AG09319 (cell line): ENCODE results near the gene ING3.

Experiments used
- DNase-seq: peaks from one replicate; pipeline ENCODE4 v3.0.0-alpha.2; 2010; ENCODE audit warnings: low read depth; ENCODE audit errors: extremely low read depth
- CTCF ChIP-seq: IDR thresholded peaks from 2 replicates; pipeline ENCODE4 v1.5.1; 2011; ENCODE audit warnings: low read depth, mild to moderate bottlenecking, inconsistent platforms, low read length, moderate library complexity

Gene ING3

GRCh38 chr7:120949998-120950538 is 509 bp upstream of the ING3 start:
- no peak for DNase-seq
- TF ChIP-seq CTCF = no peak

GRCh38 chr7:120951309-120951699 is 727 bp downstream of the ING3 start:
- no peak for DNase-seq
- TF ChIP-seq CTCF = no peak

- no peak for DNase-seq
- no peak for TF ChIP-seq CTCF
Observed at GRCh38 chr7:120951826-120952225, 1.2 kb downstream of the ING3 start.

- DNase-seq = no peak
- TF ChIP-seq CTCF = no peak
Observed at GRCh38 chr7:120955577-120956149, 5.1 kb downstream of the ING3 start.

GRCh38 chr7:120959929-120960484 is 9.4 kb downstream of the ING3 start:
- no peak for DNase-seq
- TF ChIP-seq CTCF = no peak

GRCh38 chr7:120960714-120961113 is 10.1 kb downstream of the ING3 start:
- TF ChIP-seq CTCF = no peak
- no peak for DNase-seq

GRCh38 chr7:120961638-120962173 is 11.1 kb downstream of the ING3 start:
- no peak for DNase-seq

More at GRCh38 chr7:120961638-120962173, 11.1 kb downstream of the ING3 start:
- no peak for TF ChIP-seq CTCF
